H1 (cell line): ENCODE data around the gene CCDC59. TPM values are rescaled to one million over a fixed set of nuclear protein-coding genes. Genes with fewer than 3 reads are reported as not detected.

Experiments used
- CTCF ChIA-PET: fragments of 300-600 bp; sonication (Branson Sonifier 250); formaldehyde crosslinking; loops from one replicate; lab custom pipeline; 2021; ENCODE audit not compliant: partially characterized antibody; lab: Charles Lee
- POLR2A ChIA-PET: fragments of 300-600 bp; sonication (Branson Sonifier 250); formaldehyde crosslinking; loops from one replicate; lab custom pipeline; 2021; ENCODE audit warnings: inconsistent platforms; ENCODE audit not compliant: partially characterized antibody; lab: Charles Lee
- DNase-seq, 2 experiments: peaks; one replicate each; pipeline versions ENCODE4 v3.0.0 to v3.0.0-alpha.2; 2010 to 2022; ENCODE audit warnings: low spot score in 2 of 2, low read depth in 1 of 2, mixed read lengths in 1 of 2
- FAIRE-seq: peaks from 2 replicates; lab custom pipeline; 2011; peaks lifted over from hg19 to GRCh38; lab: Jason Lieb, UNC
- H2AFZ ChIP-seq: 2 replicates; pipeline ENCODE4 v1.8.1; 2012; ENCODE audit warnings: low read length, inconsistent platforms
- H2AK5ac ChIP-seq: 2 replicates; pipeline ENCODE4 v1.6.1; 2013; ENCODE audit warnings: low read depth, low read length
- H2BK120ac ChIP-seq: replicated peaks from 2 replicates; pipeline ENCODE3; 2013; ENCODE audit warnings: low read depth, low read length, inconsistent platforms
- H2BK12ac ChIP-seq: 2 replicates; pipeline ENCODE4 v1.6.1; 2013; ENCODE audit warnings: low read depth, low read length
- H2BK15ac ChIP-seq: 2 replicates; pipeline ENCODE4 v1.6.1; 2013; ENCODE audit warnings: low read length
- H2BK20ac ChIP-seq: 2 replicates; pipeline ENCODE4 v1.6.1; 2013; ENCODE audit warnings: low read length
- H2BK5ac ChIP-seq: 2 replicates; pipeline ENCODE4 v1.6.1; 2013; ENCODE audit warnings: low read depth, low read length
- H3K14ac ChIP-seq: 2 replicates; pipeline ENCODE4 v1.6.1; 2013; ENCODE audit warnings: inconsistent platforms; ENCODE audit not compliant: insufficient read length
- H3K18ac ChIP-seq: 2 replicates; pipeline ENCODE4 v1.6.1; 2013; ENCODE audit warnings: low read length; ENCODE audit errors: extremely low read depth
- H3K23ac ChIP-seq: 2 replicates; pipeline ENCODE4 v1.6.1; 2013; ENCODE audit warnings: inconsistent platforms; ENCODE audit not compliant: insufficient read length
- H3K23me2 ChIP-seq: 2 replicates; pipeline ENCODE4 v1.6.1; 2013; ENCODE audit warnings: low read depth, low read length
- H3K27ac ChIP-seq: 2 replicates; pipeline ENCODE4 v1.6.1; 2011; ENCODE audit warnings: low read depth, low read length, inconsistent platforms
- H3K27me3 ChIP-seq, 4 experiments: replicated peaks in 1 of 4; 1 replicate in 1 of 4; 2 replicates in 3 of 4; pipeline versions ENCODE4 v1.6.1 to v1.8.1; 2011 to 2013; ENCODE audit warnings: low read length in 3 of 4, mild to moderate bottlenecking in 3 of 4, inconsistent platforms in 2 of 4, mixed read lengths in 2 of 4, moderate library complexity in 1 of 4; ENCODE audit not compliant: control insufficient read depth in 3 of 4, insufficient read depth in 3 of 4; ENCODE audit errors: extremely low read depth in 1 of 4
- H3K36me3 ChIP-seq, 4 experiments: 2 replicates each; pipeline versions ENCODE4 v1.6.1 to v1.8.1; 2011 to 2013; ENCODE audit warnings: mild to moderate bottlenecking in 4 of 4, low read length in 3 of 4, moderate library complexity in 2 of 4, control low read depth in 1 of 4, inconsistent platforms in 1 of 4; ENCODE audit not compliant: insufficient read depth in 4 of 4, control insufficient read depth in 2 of 4
- H3K4ac ChIP-seq: replicated peaks from 2 replicates; pipeline ENCODE3; 2013; ENCODE audit warnings: low read length, low read depth, mixed read lengths, inconsistent platforms; ENCODE audit not compliant: insufficient read length
- H3K4me1 ChIP-seq, 4 experiments: replicated peaks in 1 of 4; 1 replicate in 1 of 4; 2 replicates in 3 of 4; pipeline versions ENCODE4 v1.6.1 to v1.8.1; 2011 to 2013; ENCODE audit warnings: low read length in 3 of 4, inconsistent platforms in 2 of 4, mixed read lengths in 1 of 4; ENCODE audit not compliant: insufficient read depth in 4 of 4, control insufficient read depth in 3 of 4
- H3K4me2 ChIP-seq, 2 experiments: 2 replicates each; pipeline versions ENCODE4 v1.6.1 to v1.8.1; 2011 to 2013; ENCODE audit warnings: low read depth in 2 of 2, low read length in 2 of 2, control low read depth in 1 of 2, inconsistent platforms in 1 of 2, mild to moderate bottlenecking in 1 of 2; ENCODE audit not compliant: insufficient read depth in 1 of 2
- H3K4me3 ChIP-seq, 4 experiments: fragments of 200-600, 300-600 bp in 1 of 4; sonication (generic), shearing (Covaris generic), sonication (Bioruptor Twin) in 1 of 4; 2 replicates each; pipeline versions ENCODE4 v1.5.1 to v1.8.1; 2011 to 2016; ENCODE audit warnings: low read length in 4 of 4, low read depth in 3 of 4, control low read depth in 2 of 4, inconsistent platforms in 2 of 4, mild to moderate bottlenecking in 2 of 4, mixed read lengths in 1 of 4, moderate library complexity in 1 of 4; ENCODE audit not compliant: insufficient read depth in 2 of 4; ENCODE audit errors: extremely low read depth in 1 of 4
- H3K56ac ChIP-seq: replicated peaks from 2 replicates; pipeline ENCODE3; 2013; ENCODE audit warnings: low read depth, mild to moderate bottlenecking, mixed read lengths, low read length, inconsistent platforms; ENCODE audit not compliant: insufficient read length
- H3K79me1 ChIP-seq: 2 replicates; pipeline ENCODE4 v1.6.1; 2013; ENCODE audit warnings: low read depth, low read length, control low read depth
- H3K79me2 ChIP-seq, 2 experiments: 2 replicates each; pipeline versions ENCODE4 v1.6.1 to v1.8.1; 2012 to 2013; ENCODE audit warnings: low read length in 2 of 2, mild to moderate bottlenecking in 2 of 2, inconsistent platforms in 1 of 2; ENCODE audit not compliant: insufficient read depth in 2 of 2, control insufficient read depth in 1 of 2
- H3K9ac ChIP-seq, 4 experiments: replicated peaks in 1 of 4; 1 replicate in 1 of 4; 2 replicates in 3 of 4; pipeline versions ENCODE4 v1.6.1 to v1.8.1; 2011 to 2013; ENCODE audit warnings: low read depth in 3 of 4, low read length in 3 of 4, control low read depth in 2 of 4, mild to moderate bottlenecking in 2 of 4, moderate library complexity in 2 of 4, inconsistent platforms in 1 of 4; ENCODE audit errors: extremely low read depth in 1 of 4
- H3K9me3 ChIP-seq, 2 experiments: 2 replicates each; pipeline versions ENCODE4 v1.6.1 to v1.8.1; 2012 to 2013; ENCODE audit warnings: mild to moderate bottlenecking in 2 of 2, moderate library complexity in 2 of 2, control low read depth in 1 of 2, inconsistent platforms in 1 of 2, low read depth in 1 of 2, low read length in 1 of 2, mixed read lengths in 1 of 2; ENCODE audit not compliant: insufficient read depth in 2 of 2
- H4K20me1 ChIP-seq, 2 experiments: replicated peaks in 1 of 2; 2 replicates each; pipeline versions ENCODE3 to v1.8.1; 2011 to 2013; ENCODE audit warnings: inconsistent platforms in 2 of 2, low read length in 2 of 2, mild to moderate bottlenecking in 1 of 2; ENCODE audit not compliant: insufficient read depth in 2 of 2, control insufficient read depth in 1 of 2
- H4K5ac ChIP-seq: 2 replicates; pipeline ENCODE4 v1.6.1; 2013; ENCODE audit warnings: low read length, low read depth, mixed read lengths, inconsistent platforms; ENCODE audit not compliant: insufficient read length
- H4K8ac ChIP-seq: 2 replicates; pipeline ENCODE4 v1.8.0; 2013; ENCODE audit warnings: mild to moderate bottlenecking, moderate library complexity, low read length, inconsistent platforms; ENCODE audit not compliant: insufficient read depth; ENCODE audit errors: extremely low read depth
- H4K91ac ChIP-seq: replicated peaks from 2 replicates; pipeline ENCODE3; 2013; ENCODE audit warnings: low read length, mixed read lengths, inconsistent platforms; ENCODE audit not compliant: insufficient read length
- EP300 ChIP-seq, 2 experiments: IDR thresholded peaks; 1 replicate in 1 of 2; 2 replicates in 1 of 2; pipeline ENCODE4 v1.6.1; 2011 to 2012; ENCODE audit warnings: low read depth in 2 of 2, low read length in 2 of 2, mild to moderate bottlenecking in 2 of 2, borderline replicate concordance in 1 of 2, inconsistent platforms in 1 of 2, moderate library complexity in 1 of 2
- GABPA ChIP-seq: IDR thresholded peaks from 2 replicates; pipeline ENCODE4 v1.6.1; 2011; ENCODE audit warnings: mild to moderate bottlenecking, low read length, moderate library complexity, borderline replicate concordance; ENCODE audit not compliant: insufficient read depth
- NANOG ChIP-seq: IDR thresholded peaks from 2 replicates; pipeline ENCODE4 v1.6.1; 2011; ENCODE audit warnings: low read length, low read depth, mild to moderate bottlenecking, inconsistent platforms; ENCODE audit not compliant: insufficient read depth, poor library complexity, severe bottlenecking
- RNF2 ChIP-seq: fragments of 200-900, 300-1000 bp; sonication (generic); IDR thresholded peaks from 2 replicates; pipeline ENCODE4 v1.7.1; 2016; ENCODE audit warnings: borderline replicate concordance, low read depth, mild to moderate bottlenecking, antibody characterized with exemption, low read length; ENCODE audit not compliant: poor library complexity, severe bottlenecking; ENCODE audit errors: missing control alignments
- TAF1 ChIP-seq: IDR thresholded peaks from 2 replicates; pipeline ENCODE4 v1.6.1; 2011; ENCODE audit warnings: mild to moderate bottlenecking, low read depth, low read length
- TEAD4 ChIP-seq: IDR thresholded peaks from 2 replicates; pipeline ENCODE4 v1.6.1; 2012; ENCODE audit warnings: low read depth, low read length, inconsistent platforms, mixed read lengths
- YY1 ChIP-seq: IDR thresholded peaks from 2 replicates; pipeline ENCODE4 v1.6.1; 2011; ENCODE audit warnings: low read depth, mild to moderate bottlenecking, low read length
- WGBS, 2 experiments: shearing (Covaris generic) in 1 of 2; methylation state at CpG; one replicate each; pipeline versions ENCODE4 v1.1.6 to v1.1.7; 2013 to 2015; ENCODE audit warnings: low lambda C conversion rate in 2 of 2, mixed read lengths in 2 of 2, inconsistent platforms in 1 of 2, low coverage in 1 of 2, missing lambda C conversion rate in 1 of 2; ENCODE audit not compliant: insufficient replicate concordance in 2 of 2, insufficient coverage in 1 of 2, insufficient read length in 1 of 2; ENCODE audit errors: extremely low coverage in 1 of 2, missing lambda C conversion rate in 1 of 2; 5-methylcytosine and 5-hydroxymethylcytosine counted together
- polyA plus RNA-seq, 7 experiments: library from polyadenylated mRNA; depleted of rRNA in 3 of 7; stranded (reverse) in 5 of 7; unstranded in 2 of 7; fragments of >200 nt in 5 of 7; fragments of 200-250 nt in 2 of 7; gene quantifications; 1 replicate in 5 of 7; 2 replicates in 1 of 7; 4 replicates in 1 of 7; pipeline versions ENCODE4 v1.2.1 to v1.2.3, GENCODE V29; 2011 to 2013; ENCODE audit warnings: missing spikeins in 2 of 7, mixed read lengths in 2 of 7
- total RNA-seq: library from RNA; stranded (reverse); fragmentation: NEBNext Ultra II Directional; extraction: Animal tissue kit (Norgen Biotek cat#: 25700); gene quantifications from 2 replicates; pipeline ENCODE4 v1.2.1, GENCODE V29; 2021
- TF ChIP-seq, protein P1 (sequence below): IDR thresholded peaks from 2 replicates; pipeline ENCODE4 v1.6.1; 2012; ENCODE audit warnings: inconsistent platforms

Gene CCDC59
- total and polyA plus RNA-seq, 2 of the 8 experiments (the other 6 are each of a cell fraction or from before 2014, with no cell fraction given) = 11.6 to 54.0 TPM

DNA sequence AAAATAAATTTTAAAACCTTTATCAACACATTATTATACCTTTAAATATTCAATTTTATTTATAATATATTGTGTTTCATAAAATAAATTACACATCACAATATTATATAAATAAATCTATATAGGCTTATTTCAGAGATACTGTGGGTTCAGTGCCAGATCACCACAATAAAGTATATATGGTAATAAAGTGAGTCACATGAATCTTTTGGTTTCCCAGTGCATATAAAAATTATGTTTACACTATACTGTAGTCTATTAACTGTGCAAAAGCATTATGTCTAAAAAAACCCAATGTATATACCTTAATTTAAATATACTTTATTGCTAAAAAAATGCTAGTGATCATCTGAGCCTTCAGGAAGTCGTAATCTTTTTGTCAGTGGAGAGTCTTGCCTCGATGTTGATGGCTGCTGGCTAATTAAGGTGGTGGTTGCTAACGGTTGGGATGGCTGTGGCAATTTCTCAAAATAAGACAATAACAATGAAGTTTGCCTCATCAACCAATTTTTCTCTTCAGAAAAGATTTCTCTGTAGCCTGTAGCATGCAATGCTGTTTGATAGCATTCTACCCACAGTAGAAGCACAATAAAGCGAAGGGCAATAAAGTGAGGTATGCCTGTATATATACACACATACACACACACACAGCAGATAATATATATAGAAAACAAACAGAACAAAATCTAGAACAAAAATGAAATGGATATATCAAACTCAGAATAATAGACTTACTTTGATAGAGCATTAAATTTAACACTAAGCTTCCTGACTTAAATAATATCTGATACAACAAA is 32.4 kb downstream of the CCDC59 start:
- no peaks in the 10 kb centered on the region for H3K23me2 ChIP-seq
- H2BK5ac ChIP-seq = no peak overlapping the region
- H2AFZ ChIP-seq = no peak overlapping the region
- H4K8ac ChIP-seq = no peak overlapping the region
- no peak overlapping the region for H3K18ac ChIP-seq
- H4K5ac ChIP-seq = no peak overlapping the region
- no peak overlapping the region for H3K14ac ChIP-seq
- H3K27ac ChIP-seq = no peak overlapping the region
- no peak overlapping the region for H3K56ac ChIP-seq
- FAIRE-seq (no peak), DNase-seq (no peak)
- ChIA-PET POLR2A (no interaction called here), CTCF (interaction anchor here (0.6 to 1.5 kb wide), 3 partner anchors 409 to 680 kb away, joined by 3 to 5 read pairs (median 3); no protein-coding TSS in a partner anchor)
- no peaks in the 10 kb centered on the region for H3K27me3 ChIP-seq
- H2BK20ac ChIP-seq = no peak overlapping the region
- no peak overlapping the region for H2BK120ac ChIP-seq
- H3K4ac ChIP-seq = no peak overlapping the region
- H3K4me3 ChIP-seq = no peak overlapping the region
- no peak overlapping the region for H3K23ac ChIP-seq
- no peaks in the 10 kb centered on the region for H3K36me3 ChIP-seq
- 89% methylated on average over 4 of the region's 4 CpGs; no CpG with 5 or more reads in 1 of the 2 experiments for WGBS, 2 experiments
- H4K91ac ChIP-seq = no peak overlapping the region
- no peaks in the 10 kb centered on the region for H3K79me1 ChIP-seq
- H3K79me2 ChIP-seq = no peaks in the 10 kb centered on the region
- peaks cover 0 to 5% (median 0%) of the 10 kb centered on the region in 4 experiments; a peak in 2 of 7 replicates for H3K4me1 ChIP-seq
- no peak overlapping the region for H2BK15ac ChIP-seq
- H2AK5ac ChIP-seq = no peak overlapping the region
- no peaks in the 10 kb centered on the region for H4K20me1 ChIP-seq
- no peak overlapping the region for H2BK12ac ChIP-seq
- no peak overlapping the region for H3K4me2 ChIP-seq
- no peaks in the 10 kb centered on the region for H3K9me3 ChIP-seq
- no peak overlapping the region for H3K9ac ChIP-seq
- TF ChIP-seq YY1 (no peak), TEAD4 (no peak), EP300 (IDR thresholded peaks at IDR 0.05; ENCODE audit: borderline replicate concordance in 1 of 2, low read depth in 2 of 2, low read length in 2 of 2) (no peak), GABPA (no peak), TAF1 (no peak), NANOG (no peak), RNF2 (no peak)
- TF ChIP-seq, protein P1, sequence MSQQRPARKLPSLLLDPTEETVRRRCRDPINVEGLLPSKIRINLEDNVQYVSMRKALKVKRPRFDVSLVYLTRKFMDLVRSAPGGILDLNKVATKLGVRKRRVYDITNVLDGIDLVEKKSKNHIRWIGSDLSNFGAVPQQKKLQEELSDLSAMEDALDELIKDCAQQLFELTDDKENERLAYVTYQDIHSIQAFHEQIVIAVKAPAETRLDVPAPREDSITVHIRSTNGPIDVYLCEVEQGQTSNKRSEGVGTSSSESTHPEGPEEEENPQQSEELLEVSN = no peak
